LNCAP (cell line): ENCODE results near the gene RAB44.
A peak's percentile ranks its signal among the peaks of the same experiment; 100 is the strongest.

ENCODE experiments used
- TF ChIP-seq, protein P1 (sequence below): fragments of 450-650 bp; IDR thresholded peaks from 2 replicates; pipeline ENCODE4 v1.5.1; 2017; ENCODE audit warnings: mild to moderate bottlenecking

The RAB44 gene

DNA sequence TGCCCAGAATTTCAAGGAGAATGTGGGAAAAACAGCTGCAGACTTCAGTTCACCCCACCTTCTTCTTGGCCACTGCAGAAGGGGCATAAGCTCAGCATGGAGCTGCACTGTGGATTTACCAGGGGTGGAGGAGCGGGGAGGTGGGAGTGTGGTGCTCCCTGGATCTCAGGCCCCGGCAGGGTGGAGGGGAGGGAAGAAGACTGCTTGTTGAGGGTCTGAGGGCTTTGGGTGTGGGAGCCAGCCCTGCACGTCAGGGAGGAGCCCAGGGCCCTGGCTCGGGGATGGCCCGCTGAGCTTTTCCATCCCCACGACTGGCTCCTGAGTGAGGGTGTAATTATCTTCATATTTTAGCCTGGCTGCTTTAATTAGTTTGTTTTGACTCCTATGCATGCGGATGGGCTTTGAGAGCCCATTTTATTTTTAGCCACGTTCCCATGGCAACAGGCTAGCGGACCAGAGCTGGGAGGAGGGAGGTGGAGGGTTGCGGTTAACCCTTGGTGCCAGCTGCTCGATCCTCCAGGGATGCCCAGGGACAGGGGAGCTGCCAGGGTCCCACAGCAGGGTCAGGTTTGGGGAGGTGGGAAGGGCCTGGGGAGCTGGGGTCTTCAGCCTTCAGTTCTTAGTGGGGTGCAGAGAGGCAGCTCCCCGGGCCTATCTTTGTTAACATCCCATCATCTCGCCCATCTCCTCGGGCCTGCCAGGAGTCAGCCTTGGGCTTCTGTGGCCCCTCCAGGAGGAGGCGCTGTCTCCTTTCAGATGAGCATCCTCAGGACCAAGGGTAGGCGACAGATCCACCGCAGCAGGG lies 68.2 kb downstream of the RAB44 start:
- TF ChIP-seq, protein P1, sequence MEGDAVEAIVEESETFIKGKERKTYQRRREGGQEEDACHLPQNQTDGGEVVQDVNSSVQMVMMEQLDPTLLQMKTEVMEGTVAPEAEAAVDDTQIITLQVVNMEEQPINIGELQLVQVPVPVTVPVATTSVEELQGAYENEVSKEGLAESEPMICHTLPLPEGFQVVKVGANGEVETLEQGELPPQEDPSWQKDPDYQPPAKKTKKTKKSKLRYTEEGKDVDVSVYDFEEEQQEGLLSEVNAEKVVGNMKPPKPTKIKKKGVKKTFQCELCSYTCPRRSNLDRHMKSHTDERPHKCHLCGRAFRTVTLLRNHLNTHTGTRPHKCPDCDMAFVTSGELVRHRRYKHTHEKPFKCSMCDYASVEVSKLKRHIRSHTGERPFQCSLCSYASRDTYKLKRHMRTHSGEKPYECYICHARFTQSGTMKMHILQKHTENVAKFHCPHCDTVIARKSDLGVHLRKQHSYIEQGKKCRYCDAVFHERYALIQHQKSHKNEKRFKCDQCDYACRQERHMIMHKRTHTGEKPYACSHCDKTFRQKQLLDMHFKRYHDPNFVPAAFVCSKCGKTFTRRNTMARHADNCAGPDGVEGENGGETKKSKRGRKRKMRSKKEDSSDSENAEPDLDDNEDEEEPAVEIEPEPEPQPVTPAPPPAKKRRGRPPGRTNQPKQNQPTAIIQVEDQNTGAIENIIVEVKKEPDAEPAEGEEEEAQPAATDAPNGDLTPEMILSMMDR: peak; percentile 70

DNA sequence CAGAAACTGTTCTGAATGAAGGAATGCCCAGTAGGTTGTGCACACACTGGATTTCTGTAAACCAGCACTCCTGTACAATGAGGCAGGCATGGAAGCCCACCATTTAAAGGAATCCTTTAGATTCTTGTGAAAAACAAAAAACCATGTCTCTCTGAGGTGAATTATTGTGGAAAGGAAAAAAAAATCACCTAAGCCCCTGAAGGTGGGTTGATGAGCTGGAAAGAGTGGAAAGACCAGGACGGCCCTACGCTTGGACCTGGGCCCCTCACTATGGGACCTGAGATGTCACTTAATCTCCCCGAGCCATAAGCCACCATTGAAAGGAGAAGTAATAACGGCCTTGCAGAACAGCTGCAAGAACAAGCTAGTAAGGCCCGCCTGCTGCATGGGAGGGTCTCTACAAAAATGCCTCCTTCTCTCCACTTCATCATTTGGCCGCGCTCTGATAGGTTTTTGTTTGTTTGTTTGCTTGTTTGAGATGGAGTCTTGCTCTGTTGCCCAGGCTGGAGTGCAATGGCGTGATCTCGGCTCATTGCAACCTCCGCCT lies 68.8 kb downstream of the RAB44 start:
- TF ChIP-seq, protein P1: no peak

DNA sequence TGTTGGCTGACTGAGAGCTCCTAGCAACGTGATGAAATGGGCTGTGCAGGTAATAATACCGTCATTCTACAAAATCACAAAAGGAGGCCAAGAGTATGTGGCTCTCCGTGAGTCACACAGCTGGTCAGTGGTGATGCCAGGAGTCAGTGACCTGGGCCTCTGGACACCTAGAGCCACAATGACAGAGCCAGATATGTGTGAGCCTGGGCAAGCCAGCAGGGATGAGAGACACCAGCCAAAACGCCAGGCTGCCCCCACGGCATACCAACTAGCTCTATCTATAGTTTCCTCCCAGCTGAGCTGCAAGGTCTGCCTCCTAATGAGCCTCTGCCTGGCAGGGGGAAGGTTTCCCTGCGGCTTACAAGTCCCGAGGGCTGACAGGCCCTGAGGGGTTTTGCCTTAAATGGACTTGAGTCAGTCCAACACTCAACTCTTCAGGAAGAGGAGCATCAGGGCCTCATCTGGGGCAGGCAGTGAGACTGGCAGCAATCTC lies 71.6 kb downstream of the RAB44 start:
- TF ChIP-seq, protein P1: no peak

DNA sequence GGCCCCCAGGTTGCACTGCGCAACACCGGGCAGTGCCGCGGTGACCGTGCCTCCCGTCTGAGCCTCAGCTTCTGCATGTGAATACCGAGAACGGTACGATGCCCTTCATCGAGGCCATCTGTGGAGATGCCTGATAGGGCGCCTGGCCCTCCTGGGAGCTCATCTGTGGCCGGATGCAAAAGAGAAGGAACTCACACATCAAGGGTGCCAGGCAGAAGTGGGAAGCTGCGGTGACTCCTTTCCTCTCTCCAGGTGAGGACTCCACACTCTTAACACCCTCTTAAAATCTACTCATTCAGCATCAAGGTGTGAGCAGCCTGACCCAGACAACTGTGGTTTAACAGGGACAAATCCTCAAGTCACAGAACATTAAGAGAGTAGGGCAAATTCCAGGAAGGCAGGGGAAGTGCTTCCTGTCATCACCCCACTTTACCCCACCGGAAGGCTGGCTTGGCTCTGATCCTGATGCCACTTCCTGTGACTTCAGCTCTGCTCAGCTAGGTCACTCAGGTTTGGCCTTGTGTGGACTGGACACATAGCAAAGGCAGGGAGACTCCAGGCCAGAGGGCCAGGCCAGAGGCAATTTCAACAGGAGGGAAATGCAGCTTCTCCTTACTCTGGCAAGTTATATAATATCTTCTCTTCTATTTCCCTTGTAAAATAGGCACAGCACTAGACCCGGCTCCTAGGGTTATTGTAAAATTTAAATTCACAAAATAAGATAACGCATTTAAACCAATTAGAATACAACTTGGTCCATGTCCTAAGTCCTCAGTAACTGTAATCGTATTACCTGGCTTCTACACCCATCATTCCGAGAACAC lies 72.3 kb downstream of the RAB44 start:
- TF ChIP-seq, protein P1: no peak

DNA sequence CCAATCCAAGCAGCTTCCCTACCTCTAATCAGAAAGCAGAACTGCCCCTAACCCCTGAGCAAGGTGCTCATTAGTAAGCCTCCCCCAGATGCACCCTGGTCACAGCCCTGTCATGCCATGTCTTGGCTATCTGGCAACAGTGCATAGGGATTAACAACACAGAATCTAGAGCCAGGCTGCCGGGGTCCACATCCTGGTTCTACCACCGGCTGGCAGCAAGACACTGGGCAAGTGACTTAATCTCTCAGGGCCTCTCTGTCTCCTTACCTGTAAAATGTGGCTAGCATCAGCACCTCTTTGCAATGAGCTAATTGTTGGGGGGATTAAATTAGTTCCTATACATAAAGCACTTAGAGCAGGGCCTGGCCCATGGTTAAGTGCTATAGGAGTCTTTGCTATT lies 73.5 kb downstream of the RAB44 start:
- TF ChIP-seq, protein P1: no peak

DNA sequence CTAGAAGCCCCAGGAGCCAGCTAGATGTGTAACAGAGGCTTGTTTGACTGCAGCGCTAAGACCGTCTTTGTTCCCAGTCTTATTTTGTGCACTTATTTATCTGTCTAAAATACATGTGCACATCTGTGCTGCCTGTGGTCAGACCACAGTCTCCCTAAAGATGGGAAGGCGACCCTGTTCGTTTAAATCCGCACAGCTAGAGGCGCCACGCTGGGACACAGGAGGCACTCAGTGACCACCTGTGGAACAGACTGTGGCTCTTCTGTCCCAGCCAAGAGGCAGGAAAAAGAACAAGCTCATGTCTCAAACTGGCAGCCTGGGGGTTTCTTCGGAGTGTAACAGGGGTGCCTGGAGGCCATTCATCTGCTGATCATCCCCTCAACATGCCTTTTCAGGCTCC lies 74.8 kb downstream of the RAB44 start:
- TF ChIP-seq, protein P1: no peak

DNA sequence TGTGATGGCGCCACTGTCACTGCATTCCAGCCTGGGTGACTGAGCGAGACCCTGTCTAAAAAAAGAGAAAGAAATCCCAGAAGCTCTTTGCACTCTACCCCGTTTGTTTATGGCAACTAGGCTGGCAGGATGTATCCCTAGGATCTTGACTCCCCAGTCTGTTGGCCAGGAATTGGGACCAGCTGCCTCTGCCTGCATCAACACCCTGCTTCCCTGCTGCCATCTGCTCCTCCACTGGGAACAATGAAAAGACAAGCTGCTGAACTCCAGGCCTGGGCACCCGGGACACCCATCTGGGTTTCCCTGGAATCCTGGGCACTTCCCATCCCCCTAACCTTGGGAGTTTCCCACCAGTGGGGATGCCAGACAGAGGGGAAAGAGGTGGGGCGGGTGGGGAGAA lies 76.7 kb downstream of the RAB44 start:
- TF ChIP-seq, protein P1: no peak
